Liver (tissue), 3 donors: Measurements from ENCODE around the gene ANKMY1.

Experiments
- EGR1 ChIP-seq, 2 donors: IDR thresholded peaks; 2 replicates each; pipeline ENCODE4 v1.6.1; 2016 to 2018; ENCODE audit warnings: antibody characterized with exemption in 2 of 2, low read depth in 2 of 2
- FOXA1 ChIP-seq: IDR thresholded peaks from 2 replicates; pipeline ENCODE4 v1.6.1; 2016; ENCODE audit warnings: antibody characterized with exemption
- HNF4A ChIP-seq, 2 donors: conservative IDR thresholded peaks; 2 replicates each; pipeline ENCODE4 v1.6.1; 2016; ENCODE audit warnings: antibody characterized with exemption in 2 of 2, mild to moderate bottlenecking in 2 of 2
- NR2F2 ChIP-seq: IDR thresholded peaks from 2 replicates; pipeline ENCODE4 v1.6.1; 2016; ENCODE audit warnings: antibody characterized with exemption
- RAD21 ChIP-seq, 2 donors: IDR thresholded peaks; 2 replicates each; pipeline ENCODE4 v1.6.1; 2016; ENCODE audit warnings: antibody characterized with exemption in 2 of 2, mild to moderate bottlenecking in 2 of 2
- RXRA ChIP-seq, 2 donors: IDR thresholded peaks; 2 replicates each; pipeline ENCODE4 v1.6.1; 2017 to 2018; ENCODE audit warnings: antibody characterized with exemption in 2 of 2, mild to moderate bottlenecking in 1 of 2
- TAF1 ChIP-seq: conservative IDR thresholded peaks from 2 replicates; pipeline ENCODE4 v1.6.1; 2016; ENCODE audit warnings: antibody characterized with exemption, mild to moderate bottlenecking
- YY1 ChIP-seq: IDR thresholded peaks from 2 replicates; pipeline ENCODE4 v1.6.1; 2016; ENCODE audit warnings: antibody characterized with exemption, mild to moderate bottlenecking
- TF ChIP-seq, protein P1 (sequence below): fragments of 150-350 bp; IDR thresholded peaks from 2 replicates; pipeline ENCODE4 v1.5.1; 2017; ENCODE audit warnings: improper control_type of control experiment, low read depth, low read length; ENCODE audit not compliant: missing input control
- TF ChIP-seq, protein P2 (sequence below): IDR thresholded peaks from 2 replicates; pipeline ENCODE4 v1.6.1; 2016; ENCODE audit warnings: antibody characterized with exemption
- TF ChIP-seq, protein P3 (sequence below): IDR thresholded peaks from 2 replicates; pipeline ENCODE4 v1.6.1; 2016; ENCODE audit warnings: antibody characterized with exemption
- donor health status: healthy.
- donor health status: healthy.

DNA sequence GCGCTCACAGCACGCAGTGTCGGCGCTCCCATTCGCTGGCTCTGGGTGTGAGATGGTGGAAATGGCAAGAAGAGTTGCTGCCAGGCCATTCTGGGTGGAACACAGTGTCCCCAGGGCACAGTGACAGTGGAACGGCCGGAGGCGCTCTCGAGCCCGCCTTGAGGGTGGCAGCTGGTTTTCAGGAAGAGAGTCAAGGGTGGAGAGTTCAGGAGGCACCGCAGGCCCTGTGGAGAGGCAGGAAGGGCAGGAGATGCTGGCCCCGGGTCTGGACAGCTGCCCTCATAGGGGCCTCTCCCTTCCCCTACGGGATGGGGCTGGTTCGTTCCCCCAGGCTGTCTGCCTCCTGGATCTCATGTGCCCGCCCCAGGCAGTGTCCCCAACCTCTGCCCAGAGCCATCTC lies 109.9 kb downstream of the ANKMY1 start:
- TF ChIP-seq, protein P1, sequence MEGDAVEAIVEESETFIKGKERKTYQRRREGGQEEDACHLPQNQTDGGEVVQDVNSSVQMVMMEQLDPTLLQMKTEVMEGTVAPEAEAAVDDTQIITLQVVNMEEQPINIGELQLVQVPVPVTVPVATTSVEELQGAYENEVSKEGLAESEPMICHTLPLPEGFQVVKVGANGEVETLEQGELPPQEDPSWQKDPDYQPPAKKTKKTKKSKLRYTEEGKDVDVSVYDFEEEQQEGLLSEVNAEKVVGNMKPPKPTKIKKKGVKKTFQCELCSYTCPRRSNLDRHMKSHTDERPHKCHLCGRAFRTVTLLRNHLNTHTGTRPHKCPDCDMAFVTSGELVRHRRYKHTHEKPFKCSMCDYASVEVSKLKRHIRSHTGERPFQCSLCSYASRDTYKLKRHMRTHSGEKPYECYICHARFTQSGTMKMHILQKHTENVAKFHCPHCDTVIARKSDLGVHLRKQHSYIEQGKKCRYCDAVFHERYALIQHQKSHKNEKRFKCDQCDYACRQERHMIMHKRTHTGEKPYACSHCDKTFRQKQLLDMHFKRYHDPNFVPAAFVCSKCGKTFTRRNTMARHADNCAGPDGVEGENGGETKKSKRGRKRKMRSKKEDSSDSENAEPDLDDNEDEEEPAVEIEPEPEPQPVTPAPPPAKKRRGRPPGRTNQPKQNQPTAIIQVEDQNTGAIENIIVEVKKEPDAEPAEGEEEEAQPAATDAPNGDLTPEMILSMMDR = no peak
- TF ChIP-seq FOXA1 (no peak), EGR1 (IDR thresholded peaks at IDR 0.05; ENCODE audit: low read depth in 2 of 2) (no peak), TAF1 (no peak), HNF4A (conservative IDR thresholded peaks at IDR 0.05) (no peak), YY1 (no peak), RXRA (IDR thresholded peaks at IDR 0.05) (no peak), RAD21 (IDR thresholded peaks at IDR 0.05) (no peak), NR2F2 (no peak)
- TF ChIP-seq, protein P2, sequence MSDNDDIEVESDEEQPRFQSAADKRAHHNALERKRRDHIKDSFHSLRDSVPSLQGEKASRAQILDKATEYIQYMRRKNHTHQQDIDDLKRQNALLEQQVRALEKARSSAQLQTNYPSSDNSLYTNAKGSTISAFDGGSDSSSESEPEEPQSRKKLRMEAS = no peak
- TF ChIP-seq, protein P3, sequence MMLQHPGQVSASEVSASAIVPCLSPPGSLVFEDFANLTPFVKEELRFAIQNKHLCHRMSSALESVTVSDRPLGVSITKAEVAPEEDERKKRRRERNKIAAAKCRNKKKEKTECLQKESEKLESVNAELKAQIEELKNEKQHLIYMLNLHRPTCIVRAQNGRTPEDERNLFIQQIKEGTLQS = no peak
